HCT116 (cell line): ENCODE measurements around the gene PGBD2. TPM values are rescaled to one million over a fixed set of nuclear protein-coding genes. Genes with fewer than 3 reads are reported as not detected.

ENCODE experiments used
- ATAC-seq: fragments of 200-7000 bp; cut with Tn5 transposase; 2 replicates; pipeline ENCODE4 v1.9.1; 2020; ENCODE audit warnings: mild to moderate bottlenecking, moderate library complexity
- BruUV-seq: library from RNA; stranded (reverse); fragments of 400-500 nt; replicated peaks from 2 replicates; lab custom pipeline; 2021; lab: Mats Ljungman, UMichigan
- CTCF ChIA-PET: fragments of 300-600 bp; sonication (Branson Sonifier 250); formaldehyde crosslinking; loops from one replicate; lab custom pipeline; 2021; ENCODE audit warnings: antibody characterized with exemption; lab: Charles Lee
- POLR2A ChIA-PET: fragments of 300-600, 350-600 bp; sonication (Branson Sonifier 250); formaldehyde crosslinking; loops from one replicate; lab custom pipeline; 2021; ENCODE audit warnings: antibody characterized with exemption; lab: Charles Lee
- RAD21 ChIA-PET, 2 experiments: fragments of 300-600 bp; sonication (Branson Sonifier 250); formaldehyde crosslinking; loops; one replicate each; lab custom pipeline; 2023; ENCODE audit warnings: low total read pairs in 2 of 2; ENCODE audit not compliant: uncharacterized antibody in 2 of 2, unreplicated experiment in 2 of 2, low non-redundant PET in 1 of 2; lab: Charles Lee
- DNase-seq: peaks from one replicate; pipeline ENCODE4 v3.0.0-alpha.2; 2010; ENCODE audit warnings: low read depth, low spot score
- H2AFZ ChIP-seq: fragments of 200-600 bp; shearing (Covaris generic), sonication (generic); 2 replicates; pipeline ENCODE4 v1.6.1; 2017; ENCODE audit warnings: low read depth, mixed run types, mixed read lengths, antibody characterized with exemption, low read length; ENCODE audit not compliant: poor library complexity, severe bottlenecking
- H3K27ac ChIP-seq: 2 replicates; pipeline ENCODE4 v1.5.1; 2012; ENCODE audit warnings: low read depth, low read length
- H3K27me3 ChIP-seq: fragments of 200-600 bp; sonication (generic); 2 replicates; pipeline ENCODE4 v1.6.1; 2016; ENCODE audit warnings: mixed run types, low read length, mixed read lengths; ENCODE audit not compliant: insufficient read depth
- H3K36me3 ChIP-seq, 2 experiments: fragments of 200-500 bp in 1 of 2; fragments of 200-600 bp in 1 of 2; sonication (Bioruptor generic) in 1 of 2; sonication (generic) in 1 of 2; 2 replicates each; pipeline versions ENCODE4 v1.5.1 to v1.6.1; 2014 to 2016; ENCODE audit warnings: low read length in 2 of 2, inconsistent platforms in 1 of 2, mixed read lengths in 1 of 2, mixed run types in 1 of 2; ENCODE audit not compliant: insufficient read depth in 2 of 2, control insufficient read depth in 1 of 2
- H3K4me1 ChIP-seq, 2 experiments: fragments of 200-600 bp in 1 of 2; sonication (generic) in 1 of 2; 2 replicates each; pipeline versions ENCODE4 v1.5.1 to v1.6.1; 2012 to 2017; ENCODE audit warnings: low read length in 2 of 2, inconsistent platforms in 1 of 2, mild to moderate bottlenecking in 1 of 2, mixed read lengths in 1 of 2, mixed run types in 1 of 2, moderate library complexity in 1 of 2; ENCODE audit not compliant: insufficient read depth in 2 of 2, control insufficient read depth in 1 of 2
- H3K4me2 ChIP-seq: fragments of 200-600 bp; sonication (generic); 2 replicates; pipeline ENCODE4 v1.6.1; 2017; ENCODE audit warnings: mixed run types, low read length, mixed read lengths
- H3K4me3 ChIP-seq, 2 experiments: fragments of 200-600 bp in 1 of 2; sonication (generic) in 1 of 2; replicated peaks in 1 of 2; 2 replicates each; pipeline ENCODE4 v1.5.1; 2011 to 2016; ENCODE audit warnings: low read length in 2 of 2, control low read depth in 1 of 2, low read depth in 1 of 2, mild to moderate bottlenecking in 1 of 2, mixed read lengths in 1 of 2, mixed run types in 1 of 2
- H3K79me2 ChIP-seq: fragments of 200-600 bp; sonication (generic); 2 replicates; pipeline ENCODE4 v1.6.1; 2017; ENCODE audit warnings: mild to moderate bottlenecking, mixed run types, low read length, moderate library complexity, mixed read lengths; ENCODE audit not compliant: insufficient read depth
- H3K9ac ChIP-seq: fragments of 200-600 bp; sonication (generic); 2 replicates; pipeline ENCODE4 v1.6.1; 2016; ENCODE audit warnings: low read length, mixed read lengths
- H3K9me2 ChIP-seq: fragments of 200-600 bp; sonication (generic), shearing (Covaris generic); 2 replicates; pipeline ENCODE4 v1.6.1; 2017; ENCODE audit warnings: mixed run types, mild to moderate bottlenecking, moderate library complexity; ENCODE audit not compliant: insufficient read depth
- H3K9me3 ChIP-seq, 2 experiments: fragments of 200-500 bp in 1 of 2; fragments of 200-600 bp in 1 of 2; sonication (Bioruptor generic) in 1 of 2; sonication (generic) in 1 of 2; 2 replicates each; pipeline ENCODE4 v1.6.1; 2014 to 2017; ENCODE audit warnings: low read length in 2 of 2, mixed read lengths in 2 of 2, inconsistent platforms in 1 of 2, low read depth in 1 of 2, mild to moderate bottlenecking in 1 of 2, mixed run types in 1 of 2, moderate library complexity in 1 of 2; ENCODE audit not compliant: control insufficient read depth in 1 of 2, insufficient read depth in 1 of 2
- H4K20me1 ChIP-seq: fragments of 200-600 bp; sonication (generic), shearing (Covaris generic); 2 replicates; pipeline ENCODE4 v1.6.1; 2017; ENCODE audit warnings: mixed run types, mild to moderate bottlenecking, moderate library complexity; ENCODE audit not compliant: insufficient read depth
- CBX3 ChIP-seq: IDR thresholded peaks from 2 replicates; pipeline ENCODE4 v1.6.1; 2012; ENCODE audit warnings: low read depth
- CEBPB ChIP-seq: IDR thresholded peaks from 2 replicates; pipeline ENCODE4 v1.6.1; 2012; ENCODE audit warnings: low read depth
- EGR1 ChIP-seq: IDR thresholded peaks from 2 replicates; pipeline ENCODE4 v1.6.1; 2012; ENCODE audit warnings: low read depth
- FOSL1 ChIP-seq: IDR thresholded peaks from 2 replicates; pipeline ENCODE4 v1.6.1; 2012; ENCODE audit warnings: low read depth
- JUND ChIP-seq: IDR thresholded peaks from 2 replicates; pipeline ENCODE4 v1.6.1; 2012
- POLR2A ChIP-seq: IDR thresholded peaks from 2 replicates; pipeline ENCODE4 v1.7.0; 2011; ENCODE audit warnings: borderline replicate concordance; ENCODE audit not compliant: insufficient read depth, insufficient read length; ENCODE audit errors: extremely low read depth
- POLR2AphosphoS5 ChIP-seq: IDR thresholded peaks from 2 replicates; pipeline ENCODE4 v1.6.1; 2011; ENCODE audit warnings: mild to moderate bottlenecking, low read depth, low read length, moderate library complexity
- RAD21 ChIP-seq: IDR thresholded peaks from 2 replicates; pipeline ENCODE4 v1.6.1; 2012; ENCODE audit warnings: low read depth, mild to moderate bottlenecking
- SP1 ChIP-seq: IDR thresholded peaks from 2 replicates; pipeline ENCODE4 v1.6.1; 2012; ENCODE audit warnings: low read depth
- SRF ChIP-seq: IDR thresholded peaks from 2 replicates; pipeline ENCODE4 v1.6.1; 2012; ENCODE audit warnings: low read depth
- TCF7L2 ChIP-seq: IDR thresholded peaks from 2 replicates; pipeline ENCODE4 v1.7.0; 2011; ENCODE audit warnings: borderline replicate concordance, inconsistent platforms; ENCODE audit not compliant: insufficient read depth, insufficient read length; ENCODE audit errors: extremely low read depth
- YY1 ChIP-seq: IDR thresholded peaks from 2 replicates; pipeline ENCODE4 v1.6.1; 2011; ENCODE audit warnings: low read length, low read depth, moderate library complexity, mild to moderate bottlenecking; ENCODE audit not compliant: insufficient replicate concordance; ENCODE audit errors: extremely low read depth
- ZFX ChIP-seq: fragments of 450-650 bp; IDR thresholded peaks from 2 replicates; pipeline ENCODE4 v1.6.1; 2017
- ZNF274 ChIP-seq: fragments of 200-500 bp; sonication (Bioruptor generic); IDR thresholded peaks from 2 replicates; pipeline ENCODE4 v1.6.1; 2014; ENCODE audit warnings: mild to moderate bottlenecking, low read depth, low read length, inconsistent platforms
- intact Hi-C: fragments of 100-400 bp; cut with micrococcal nuclease; formaldehyde crosslinking; loops from 2 replicates; pipeline ENCODE4 v1.10.0; 2022
- total RNA-seq: library from RNA; stranded (reverse); gene quantifications from one replicate; pipeline ENCODE4 v1.2.1, GENCODE V29; 2021; ENCODE audit not compliant: unreplicated experiment
- TF ChIP-seq, protein P1 (sequence below): IDR thresholded peaks from 2 replicates; pipeline ENCODE4 v1.6.1; 2012
- TF ChIP-seq, protein P2 (sequence below): IDR thresholded peaks from 2 replicates; pipeline ENCODE4 v1.6.1; 2012
- TF ChIP-seq, protein P3 (sequence below): IDR thresholded peaks from 2 replicates; pipeline ENCODE4 v1.6.1; 2012; ENCODE audit warnings: low read depth

PGBD2 gene
- total RNA-seq, 1 experiment from 2014 or later, result 5.1 TPM

DNA sequence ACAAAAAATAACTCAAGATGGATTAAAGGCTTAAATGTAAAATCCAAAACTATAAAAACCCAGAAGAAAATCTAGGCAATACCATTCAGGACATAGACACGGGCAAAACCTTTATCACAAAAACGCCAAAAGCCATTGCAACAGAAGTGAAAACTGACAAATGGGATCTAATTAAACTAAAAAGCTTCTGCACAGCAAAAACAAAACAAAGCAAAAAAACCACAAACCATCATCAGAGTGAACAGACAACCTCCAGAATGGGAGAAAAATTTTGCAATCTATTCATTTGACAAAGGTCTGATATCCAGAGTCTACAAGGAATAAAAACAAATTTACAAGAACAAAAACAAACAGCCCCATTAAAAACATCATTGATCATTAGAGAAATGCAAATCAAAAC, 4.5 kb upstream of the PGBD2 start:
- H4K20me1 ChIP-seq, result no peaks in the 10 kb centered on the region
- no peak overlapping the region for H3K9ac ChIP-seq
- no peak overlapping the region for H2AFZ ChIP-seq
- intact Hi-C loops, result no loop called here
- ChIA-PET RAD21 (no interaction called here), CTCF (no interaction called here), POLR2A (no interaction called here)
- DNase-seq (no peak), ATAC-seq (no peak)
- H3K27me3 ChIP-seq, result 0 out of 2 replicates have a peak, but pooled peaks cover 3% of the 10 kb centered on the region
- BruUV-seq, result no TSS peak
- H3K4me1 ChIP-seq, result peaks cover 0 to 15% of the 10 kb centered on the region in 2 experiments; a peak in 2 of 4 replicates
- no peaks in the 10 kb centered on the region for H3K79me2 ChIP-seq
- H3K36me3 ChIP-seq, result no peaks in the 10 kb centered on the region
- no peaks in the 10 kb centered on the region for H3K9me3 ChIP-seq
- H3K27ac ChIP-seq, result no peak overlapping the region
- H3K4me3 ChIP-seq, result no peak overlapping the region
- no peak for TF ChIP-seq SP1
- no peak for TF ChIP-seq POLR2A
- no peak overlapping the region for H3K4me2 ChIP-seq
- no peaks in the 10 kb centered on the region for H3K9me2 ChIP-seq

DNA sequence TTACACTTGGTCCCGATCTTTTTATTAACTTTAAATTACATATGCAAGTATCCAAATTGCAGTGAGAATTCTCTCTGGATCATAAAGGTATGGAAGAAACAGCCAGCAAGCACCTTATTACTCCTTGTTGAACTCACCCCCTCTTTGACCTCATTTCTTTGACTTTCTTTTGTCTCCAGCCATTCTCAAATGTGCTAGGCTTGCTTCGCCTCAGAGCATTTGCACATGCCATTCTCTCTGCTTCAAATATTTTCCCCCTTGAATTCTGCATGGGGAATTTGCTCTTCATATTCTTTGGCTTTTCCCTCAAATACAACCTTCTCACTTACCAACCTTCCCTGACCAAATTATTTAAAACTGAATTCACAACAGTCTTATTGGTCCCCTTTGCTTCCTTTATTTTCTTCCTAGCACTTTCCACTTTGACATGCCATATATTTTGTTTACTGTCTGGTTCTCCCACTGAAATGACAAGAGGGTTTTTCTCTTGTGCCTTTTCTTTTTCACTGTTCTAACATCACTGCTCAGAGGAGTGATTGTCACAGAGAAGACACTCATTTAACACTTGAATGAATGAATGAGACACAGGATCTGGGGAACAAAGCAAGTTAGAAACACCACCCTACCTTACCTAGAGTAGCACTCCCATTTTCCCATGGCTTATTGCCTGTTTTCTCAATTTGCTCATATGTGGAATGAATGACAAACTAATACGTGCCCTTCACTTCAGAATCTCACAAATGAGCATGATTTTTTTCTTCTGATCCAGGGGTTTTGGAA, 1.4 kb upstream of the PGBD2 start:
- Histone ChIP-seq H3K9ac (peak overlapping the region; percentile 81; the same call in 1 of the 2 replicates), H3K9me2 (no peaks in the 10 kb centered on the region), H3K27me3 (0 out of 2 replicates have a peak, but pooled peaks cover 3% of the 10 kb centered on the region), H4K20me1 (no peaks in the 10 kb centered on the region), H3K4me2 (peak overlapping the region; percentile 94), H2AFZ (no peak overlapping the region), H3K9me3 (no peaks in the 10 kb centered on the region), H3K4me3 (peak overlapping the region in 1 of 2 experiments; percentile 80; a peak in 2 of 4 replicates), H3K4me1 (peaks cover 0 to 22% of the 10 kb centered on the region in 2 experiments; a peak in 3 of 4 replicates), H3K36me3 (0 out of 4 replicates have a peak, but pooled peaks cover 0 to 4% of the 10 kb centered on the region in 2 experiments), H3K79me2 (peaks cover 6% of the 10 kb centered on the region; the same call in 1 of the 2 replicates), H3K27ac (no peak overlapping the region)
- RAD21 ChIA-PET, result no interaction called here
- POLR2A ChIA-PET, result no interaction called here
- no TSS peak for BruUV-seq
- DNase-seq, result no peak
- intact Hi-C loops, result loop anchor here (1.0 kb wide), 1 partner anchor 63 kb away; no protein-coding TSS in a partner anchor
- CTCF ChIA-PET, result no interaction called here
- no peak for ATAC-seq
- no peak for TF ChIP-seq POLR2A
- TF ChIP-seq ZFX, result no peak
- TF ChIP-seq YY1, result no peak
- no peak for TF ChIP-seq FOSL1
- TF ChIP-seq, protein P1, sequence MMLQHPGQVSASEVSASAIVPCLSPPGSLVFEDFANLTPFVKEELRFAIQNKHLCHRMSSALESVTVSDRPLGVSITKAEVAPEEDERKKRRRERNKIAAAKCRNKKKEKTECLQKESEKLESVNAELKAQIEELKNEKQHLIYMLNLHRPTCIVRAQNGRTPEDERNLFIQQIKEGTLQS, result no peak
- no peak for TF ChIP-seq JUND
- TF ChIP-seq CEBPB, result no peak
- TF ChIP-seq EGR1, result no peak
- TF ChIP-seq POLR2AphosphoS5, result no peak
- TF ChIP-seq CBX3, result no peak
- TF ChIP-seq TCF7L2, result no peak
- TF ChIP-seq RAD21, result no peak
- no peak for TF ChIP-seq SRF
- TF ChIP-seq, protein P2, sequence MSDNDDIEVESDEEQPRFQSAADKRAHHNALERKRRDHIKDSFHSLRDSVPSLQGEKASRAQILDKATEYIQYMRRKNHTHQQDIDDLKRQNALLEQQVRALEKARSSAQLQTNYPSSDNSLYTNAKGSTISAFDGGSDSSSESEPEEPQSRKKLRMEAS, result no peak
- no peak for TF ChIP-seq SP1
- TF ChIP-seq ZNF274, result no peak
- TF ChIP-seq, protein P3, sequence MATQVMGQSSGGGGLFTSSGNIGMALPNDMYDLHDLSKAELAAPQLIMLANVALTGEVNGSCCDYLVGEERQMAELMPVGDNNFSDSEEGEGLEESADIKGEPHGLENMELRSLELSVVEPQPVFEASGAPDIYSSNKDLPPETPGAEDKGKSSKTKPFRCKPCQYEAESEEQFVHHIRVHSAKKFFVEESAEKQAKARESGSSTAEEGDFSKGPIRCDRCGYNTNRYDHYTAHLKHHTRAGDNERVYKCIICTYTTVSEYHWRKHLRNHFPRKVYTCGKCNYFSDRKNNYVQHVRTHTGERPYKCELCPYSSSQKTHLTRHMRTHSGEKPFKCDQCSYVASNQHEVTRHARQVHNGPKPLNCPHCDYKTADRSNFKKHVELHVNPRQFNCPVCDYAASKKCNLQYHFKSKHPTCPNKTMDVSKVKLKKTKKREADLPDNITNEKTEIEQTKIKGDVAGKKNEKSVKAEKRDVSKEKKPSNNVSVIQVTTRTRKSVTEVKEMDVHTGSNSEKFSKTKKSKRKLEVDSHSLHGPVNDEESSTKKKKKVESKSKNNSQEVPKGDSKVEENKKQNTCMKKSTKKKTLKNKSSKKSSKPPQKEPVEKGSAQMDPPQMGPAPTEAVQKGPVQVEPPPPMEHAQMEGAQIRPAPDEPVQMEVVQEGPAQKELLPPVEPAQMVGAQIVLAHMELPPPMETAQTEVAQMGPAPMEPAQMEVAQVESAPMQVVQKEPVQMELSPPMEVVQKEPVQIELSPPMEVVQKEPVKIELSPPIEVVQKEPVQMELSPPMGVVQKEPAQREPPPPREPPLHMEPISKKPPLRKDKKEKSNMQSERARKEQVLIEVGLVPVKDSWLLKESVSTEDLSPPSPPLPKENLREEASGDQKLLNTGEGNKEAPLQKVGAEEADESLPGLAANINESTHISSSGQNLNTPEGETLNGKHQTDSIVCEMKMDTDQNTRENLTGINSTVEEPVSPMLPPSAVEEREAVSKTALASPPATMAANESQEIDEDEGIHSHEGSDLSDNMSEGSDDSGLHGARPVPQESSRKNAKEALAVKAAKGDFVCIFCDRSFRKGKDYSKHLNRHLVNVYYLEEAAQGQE, result no peak
